Esophagus (tissue), 2 donors: Measurements from ENCODE around the gene MYORG. TPM values are rescaled to one million over a fixed set of nuclear protein-coding genes. Genes with fewer than 3 reads are reported as not detected.
"Not testable (repeated sequence)": the region's sequence is repeated elsewhere in the genome, so short reads cannot be mapped to it uniquely, and the experiment has no call there.

Experiments used
- H3K27ac ChIP-seq, 2 donors: one replicate each; pipeline ENCODE4 v1.5.1; 2013; ENCODE audit warnings: low read depth in 2 of 2, mild to moderate bottlenecking in 2 of 2, inconsistent platforms in 1 of 2, low read length in 1 of 2, moderate library complexity in 1 of 2
- H3K27me3 ChIP-seq, 2 donors: one replicate each; pipeline ENCODE4 v1.6.1; 2013; ENCODE audit warnings: low read length in 2 of 2, control low read depth in 1 of 2, mild to moderate bottlenecking in 1 of 2; ENCODE audit not compliant: insufficient read depth in 2 of 2, control insufficient read depth in 1 of 2
- H3K36me3 ChIP-seq, 2 donors: one replicate each; pipeline ENCODE4 v1.6.1; 2013; ENCODE audit warnings: low read length in 1 of 2; ENCODE audit not compliant: control insufficient read depth in 2 of 2, insufficient read depth in 2 of 2
- H3K4me1 ChIP-seq, 2 donors: one replicate each; pipeline ENCODE4 v1.6.1; 2013; ENCODE audit warnings: low read length in 1 of 2; ENCODE audit not compliant: control insufficient read depth in 2 of 2, insufficient read depth in 2 of 2
- H3K4me3 ChIP-seq, 2 donors: one replicate each; pipeline ENCODE4 v1.5.1; 2013; ENCODE audit warnings: low read length in 2 of 2, mild to moderate bottlenecking in 2 of 2, low read depth in 1 of 2, moderate library complexity in 1 of 2
- H3K9me3 ChIP-seq, 2 donors: one replicate each; pipeline ENCODE4 v1.6.1; 2013; ENCODE audit warnings: mild to moderate bottlenecking in 2 of 2, low read depth in 1 of 2, low read length in 1 of 2, moderate library complexity in 1 of 2; ENCODE audit not compliant: control insufficient read depth in 2 of 2, insufficient read depth in 1 of 2
- WGBS, 2 donors: extraction: QIAGEN DNeasy Blood & Tissue Kit; methylation state at CpG; one replicate each; pipeline ENCODE4 v1.1.7; 2013; 5-methylcytosine and 5-hydroxymethylcytosine counted together
- polyA plus RNA-seq, 2 donors: library from polyadenylated mRNA; stranded (reverse); fragments of 200-250 nt; gene quantifications; one replicate each; pipeline ENCODE4 v1.2.3, GENCODE V29; 2013
- donor health status: healthy with polysubstance abuse.
- donor health status: Bipolar disorder and iron deficiency.

The MYORG gene
- polyA plus RNA-seq, 2 donors, result 2.5 to 3.6 TPM

DNA sequence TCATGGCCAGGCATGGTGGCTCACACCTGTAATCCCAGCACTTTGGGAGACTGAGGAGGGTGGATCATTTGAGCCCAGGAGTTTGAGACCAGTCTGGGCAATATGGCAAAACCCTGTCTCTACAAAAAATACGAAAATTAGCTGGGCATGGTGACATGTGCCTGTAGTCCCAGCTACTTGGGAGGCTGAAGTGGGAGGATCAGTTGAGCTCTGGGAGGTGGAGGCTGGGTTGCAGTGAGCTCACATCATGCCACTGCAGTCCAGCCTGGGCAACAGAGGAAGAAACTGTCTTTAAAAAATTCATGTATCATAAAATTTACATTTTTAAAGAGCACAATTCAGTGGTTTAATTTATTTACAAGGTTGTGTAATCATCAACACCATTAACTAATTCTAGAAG lies 23.7 kb downstream of the MYORG start:
- 87 to 96% methylated on average over 1 of the region's 1 CpG for WGBS, 2 donors
- not testable (repeated sequence) for H3K27ac ChIP-seq, H3K36me3 ChIP-seq, H3K4me1 ChIP-seq, H3K27me3 ChIP-seq, H3K9me3 ChIP-seq, H3K4me3 ChIP-seq

GRCh38 chr9:34352122-34352652 lies 24.5 kb downstream of the MYORG start:
- not testable (repeated sequence) for H3K9me3 ChIP-seq, H3K4me3 ChIP-seq, H3K27me3 ChIP-seq, H3K36me3 ChIP-seq, H3K27ac ChIP-seq, H3K4me1 ChIP-seq
- WGBS, 2 donors, result 76 to 92% methylated on average over 7 of the region's 7 CpGs

- H3K4me1 ChIP-seq, result no peaks in the 10 kb centered on the region
- no peaks in the 10 kb centered on the region for H3K27me3 ChIP-seq
- H3K9me3 ChIP-seq, result no peaks in the 10 kb centered on the region
- WGBS, 2 donors, result 94 to 95% methylated on average over 3 of the region's 3 CpGs
- no peak overlapping the region for H3K4me3 ChIP-seq
- H3K27ac ChIP-seq, result no peak overlapping the region
- peaks cover 0 to 3% of the 10 kb centered on the region in 2 donors for H3K36me3 ChIP-seq
These were observed 27.4 kb downstream of the MYORG start for GRCh38 chr9:34349324-34349723.

- Histone ChIP-seq H3K4me3 (no peak overlapping the region), H3K9me3 (no peaks in the 10 kb centered on the region), H3K36me3 (peaks cover 2 to 3% of the 10 kb centered on the region in 2 donors), H3K27ac (no peak overlapping the region), H3K27me3 (no peaks in the 10 kb centered on the region), H3K4me1 (no peaks in the 10 kb centered on the region)
These were observed 28.9 kb downstream of the MYORG start for GRCh38 chr9:34347800-34348158.

- Histone ChIP-seq H3K36me3 (peaks cover 2 to 3% of the 10 kb centered on the region in 2 donors), H3K27ac (no peak overlapping the region), H3K9me3 (no peaks in the 10 kb centered on the region), H3K4me1 (no peaks in the 10 kb centered on the region), H3K4me3 (no peak overlapping the region), H3K27me3 (no peaks in the 10 kb centered on the region)
- WGBS, 2 donors, result 77 to 88% methylated on average over 15 of the region's 15 CpGs
These were observed 29.6 kb downstream of the MYORG start for GRCh38 chr9:34346873-34347799.

GRCh38 chr9:34343605-34344004 lies 33.1 kb downstream of the MYORG start:
- no peaks in the 10 kb centered on the region for H3K4me1 ChIP-seq
- H3K36me3 ChIP-seq, result peaks cover 9 to 14% of the 10 kb centered on the region in 2 donors
- no peak overlapping the region for H3K4me3 ChIP-seq
- no peaks in the 10 kb centered on the region for H3K27me3 ChIP-seq
- 74 to 89% methylated on average over 1 of the region's 1 CpG for WGBS, 2 donors
- H3K9me3 ChIP-seq, result no peaks in the 10 kb centered on the region
- H3K27ac ChIP-seq, result peak overlapping the region in 1 of 2 donors; percentile 26

- H3K4me3 ChIP-seq, result no peak overlapping the region
- no peaks in the 10 kb centered on the region for H3K4me1 ChIP-seq
- peak overlapping the region in 1 of 2 donors; percentile 26 for H3K27ac ChIP-seq
- WGBS, 2 donors, result 63 to 77% methylated on average over 5 of the region's 5 CpGs
- H3K9me3 ChIP-seq, result no peaks in the 10 kb centered on the region
- H3K27me3 ChIP-seq, result no peaks in the 10 kb centered on the region
- peaks cover 10 to 16% of the 10 kb centered on the region in 2 donors for H3K36me3 ChIP-seq
These were observed 33.6 kb downstream of the MYORG start for GRCh38 chr9:34343090-34343489.

DNA sequence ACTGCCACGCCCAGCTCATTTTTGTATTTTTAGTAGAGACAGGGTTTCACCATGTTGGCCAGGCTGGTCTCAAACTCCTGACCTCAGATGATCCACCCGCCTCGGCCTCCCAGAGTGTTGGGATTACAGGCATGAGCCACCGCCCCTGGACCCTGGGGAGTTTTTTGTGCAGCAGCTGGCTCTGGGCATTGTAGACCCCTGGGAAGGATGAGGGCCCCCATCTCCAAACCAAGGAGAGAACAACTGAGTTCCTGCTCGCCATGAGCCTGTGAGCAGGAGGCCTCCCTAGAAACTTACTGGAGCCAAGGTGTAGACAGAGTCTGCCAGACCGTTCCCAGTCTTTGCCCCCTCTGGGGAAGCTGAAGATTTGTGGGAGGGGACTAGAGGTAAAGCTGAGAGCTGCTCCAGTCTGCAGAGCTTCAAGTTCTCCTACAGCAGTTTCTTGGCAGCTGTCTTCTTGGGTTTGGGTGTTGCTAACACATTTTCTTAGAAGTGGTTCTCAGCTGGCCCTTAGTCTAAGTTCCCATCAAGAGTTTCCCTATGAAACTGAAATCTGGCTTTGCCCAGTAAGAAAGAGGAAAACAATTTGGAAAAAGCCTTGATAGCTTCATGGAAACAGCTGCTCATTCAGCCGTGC lies 34.9 kb downstream of the MYORG start:
- 82 to 85% methylated on average over 7 of the region's 7 CpGs for WGBS, 2 donors
- Histone ChIP-seq H3K36me3 (peaks cover 10 to 20% of the 10 kb centered on the region in 2 donors), H3K4me1 (no peaks in the 10 kb centered on the region), H3K4me3 (no peak overlapping the region), H3K27ac (no peak overlapping the region), H3K9me3 (no peaks in the 10 kb centered on the region), H3K27me3 (no peaks in the 10 kb centered on the region)

- no peak overlapping the region for H3K27ac ChIP-seq
- no peaks in the 10 kb centered on the region for H3K27me3 ChIP-seq
- H3K4me1 ChIP-seq, result no peaks in the 10 kb centered on the region
- 86 to 93% methylated on average over 2 of the region's 2 CpGs for WGBS, 2 donors
- H3K4me3 ChIP-seq, result no peak overlapping the region
- H3K9me3 ChIP-seq, result no peaks in the 10 kb centered on the region
- peaks cover 6 to 20% of the 10 kb centered on the region in 2 donors for H3K36me3 ChIP-seq
These were observed 37.9 kb downstream of the MYORG start for GRCh38 chr9:34338665-34339385.
